MM.1S (cell line): ENCODE data around the gene ZFPM1.

Experiments
- DNase-seq: peaks from one replicate; pipeline ENCODE4 v3.0.0-alpha.2; 2015
- H2AFZ ChIP-seq: fragments of 300-600 bp; sonication (generic); 2 replicates; pipeline ENCODE4 v1.6.0; 2016; ENCODE audit warnings: antibody characterized with exemption, low read length
- H3F3A ChIP-seq: fragments of 300-600 bp; sonication (generic); 2 replicates; pipeline ENCODE4 v1.6.1; 2016; ENCODE audit warnings: mild to moderate bottlenecking, antibody characterized with exemption, low read length, moderate library complexity, mixed read lengths; ENCODE audit not compliant: insufficient read depth
- H3K27ac ChIP-seq: fragments of 300-600 bp; sonication (generic); 2 replicates; pipeline ENCODE4 v1.5.1; 2016; ENCODE audit warnings: mild to moderate bottlenecking, low read length
- H3K27me3 ChIP-seq: fragments of 300-600 bp; sonication (generic); replicated peaks from 2 replicates; pipeline ENCODE4 v1.6.0; 2016; ENCODE audit warnings: low read length; ENCODE audit not compliant: insufficient read depth
- H3K36me3 ChIP-seq: fragments of 300-600 bp; sonication (generic); replicated peaks from 2 replicates; pipeline ENCODE4 v1.6.1; 2016; ENCODE audit warnings: mild to moderate bottlenecking, low read length, mixed read lengths; ENCODE audit not compliant: insufficient read depth
- H3K4me1 ChIP-seq: fragments of 300-600 bp; sonication (generic); 2 replicates; pipeline ENCODE4 v1.6.1; 2016; ENCODE audit warnings: low read length, mixed read lengths
- H3K4me2 ChIP-seq: fragments of 300-600 bp; sonication (generic); 2 replicates; pipeline ENCODE4 v1.6.0; 2016; ENCODE audit warnings: low read depth, low read length
- H3K4me3 ChIP-seq: fragments of 300-600 bp; sonication (generic); 2 replicates; pipeline ENCODE4 v1.5.1; 2016; ENCODE audit warnings: low read length, mixed read lengths
- H3K79me2 ChIP-seq: fragments of 300-600 bp; sonication (generic); 2 replicates; pipeline ENCODE4 v1.6.1; 2016; ENCODE audit warnings: mixed run types, low read length, mixed read lengths
- H3K9ac ChIP-seq: fragments of 300-600 bp; sonication (generic); 2 replicates; pipeline ENCODE4 v1.6.1; 2016; ENCODE audit warnings: low read length, mixed read lengths
- H3K9me2 ChIP-seq: fragments of 300-600 bp; sonication (generic); replicated peaks from 2 replicates; pipeline ENCODE4 v1.6.1; 2016; ENCODE audit warnings: mild to moderate bottlenecking, low read length, mixed read lengths; ENCODE audit not compliant: insufficient read depth
- H3K9me3 ChIP-seq: fragments of 300-600 bp; sonication (generic); replicated peaks from 2 replicates; pipeline ENCODE4 v1.6.1; 2016; ENCODE audit warnings: mild to moderate bottlenecking, low read length, mixed read lengths; ENCODE audit not compliant: insufficient read depth
- H4K20me1 ChIP-seq: fragments of 300-600 bp; sonication (generic); 2 replicates; pipeline ENCODE4 v1.6.1; 2016; ENCODE audit warnings: mild to moderate bottlenecking, low read length, moderate library complexity, mixed read lengths; ENCODE audit not compliant: insufficient read depth
- EZH2 ChIP-seq: fragments of 300-600 bp; sonication (generic); optimal IDR thresholded peaks from 2 replicates; pipeline ENCODE3; 2017; ENCODE audit warnings: low read depth, mild to moderate bottlenecking, antibody characterized with exemption, low read length, mixed read lengths
- EZH2phosphoT487 ChIP-seq: fragments of 300-600 bp; sonication (generic); IDR thresholded peaks from 2 replicates; pipeline ENCODE4 v1.6.1; 2018; ENCODE audit warnings: antibody characterized with exemption, low read length
- TF ChIP-seq, protein P1 (sequence below): fragments of 300-600 bp; sonication (generic); IDR thresholded peaks from 2 replicates; pipeline ENCODE4 v1.5.1; 2016; ENCODE audit warnings: antibody characterized with exemption, low read length, mixed read lengths

The ZFPM1 gene

GRCh38 chr16:88507231-88507743 is 54.2 kb downstream of the ZFPM1 start:
- H4K20me1 ChIP-seq = no peaks in the 10 kb centered on the region
- H3K9me2 ChIP-seq = no peaks in the 10 kb centered on the region
- no peaks in the 10 kb centered on the region for H3F3A ChIP-seq
- H3K27ac ChIP-seq = no peak overlapping the region
- H3K4me1 ChIP-seq = no peaks in the 10 kb centered on the region
- H3K27me3 ChIP-seq = no peaks in the 10 kb centered on the region
- H3K4me3 ChIP-seq = no peak overlapping the region
- no peak for TF ChIP-seq EZH2phosphoT487
- TF ChIP-seq, protein P1, sequence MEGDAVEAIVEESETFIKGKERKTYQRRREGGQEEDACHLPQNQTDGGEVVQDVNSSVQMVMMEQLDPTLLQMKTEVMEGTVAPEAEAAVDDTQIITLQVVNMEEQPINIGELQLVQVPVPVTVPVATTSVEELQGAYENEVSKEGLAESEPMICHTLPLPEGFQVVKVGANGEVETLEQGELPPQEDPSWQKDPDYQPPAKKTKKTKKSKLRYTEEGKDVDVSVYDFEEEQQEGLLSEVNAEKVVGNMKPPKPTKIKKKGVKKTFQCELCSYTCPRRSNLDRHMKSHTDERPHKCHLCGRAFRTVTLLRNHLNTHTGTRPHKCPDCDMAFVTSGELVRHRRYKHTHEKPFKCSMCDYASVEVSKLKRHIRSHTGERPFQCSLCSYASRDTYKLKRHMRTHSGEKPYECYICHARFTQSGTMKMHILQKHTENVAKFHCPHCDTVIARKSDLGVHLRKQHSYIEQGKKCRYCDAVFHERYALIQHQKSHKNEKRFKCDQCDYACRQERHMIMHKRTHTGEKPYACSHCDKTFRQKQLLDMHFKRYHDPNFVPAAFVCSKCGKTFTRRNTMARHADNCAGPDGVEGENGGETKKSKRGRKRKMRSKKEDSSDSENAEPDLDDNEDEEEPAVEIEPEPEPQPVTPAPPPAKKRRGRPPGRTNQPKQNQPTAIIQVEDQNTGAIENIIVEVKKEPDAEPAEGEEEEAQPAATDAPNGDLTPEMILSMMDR = no peak
- no peak for TF ChIP-seq EZH2
- H3K79me2 ChIP-seq = no peaks in the 10 kb centered on the region
- H3K4me2 ChIP-seq = no peak overlapping the region
- H3K36me3 ChIP-seq = no peaks in the 10 kb centered on the region
- H3K9me3 ChIP-seq = no peaks in the 10 kb centered on the region
- no peak overlapping the region for H3K9ac ChIP-seq
- no peak overlapping the region for H2AFZ ChIP-seq
- no peak for DNase-seq

- no peaks in the 10 kb centered on the region for H4K20me1 ChIP-seq
- no peaks in the 10 kb centered on the region for H3K9me3 ChIP-seq
- TF ChIP-seq, protein P1 = no peak
- no peak for TF ChIP-seq EZH2phosphoT487
- TF ChIP-seq EZH2 = no peak
- no peaks in the 10 kb centered on the region for H3K9me2 ChIP-seq
- H3K27me3 ChIP-seq = no peaks in the 10 kb centered on the region
- DNase-seq = no peak
- no peaks in the 10 kb centered on the region for H3F3A ChIP-seq
- no peak overlapping the region for H2AFZ ChIP-seq
- no peak overlapping the region for H3K27ac ChIP-seq
- H3K36me3 ChIP-seq = no peaks in the 10 kb centered on the region
- H3K79me2 ChIP-seq = no peaks in the 10 kb centered on the region
- no peaks in the 10 kb centered on the region for H3K4me1 ChIP-seq
- no peak overlapping the region for H3K4me3 ChIP-seq
- H3K4me2 ChIP-seq = no peak overlapping the region
- no peak overlapping the region for H3K9ac ChIP-seq
These were observed 55.3 kb downstream of the ZFPM1 start for GRCh38 chr16:88508376-88508867.

GRCh38 chr16:88508868-88509748 is 56.0 kb downstream of the ZFPM1 start:
- Histone ChIP-seq H3K9me3 (no peaks in the 10 kb centered on the region), H3K27me3 (no peaks in the 10 kb centered on the region), H3K9me2 (no peaks in the 10 kb centered on the region), H3K4me2 (no peak overlapping the region), H3K79me2 (no peaks in the 10 kb centered on the region), H3F3A (no peaks in the 10 kb centered on the region), H3K4me3 (no peak overlapping the region), H4K20me1 (no peaks in the 10 kb centered on the region), H3K36me3 (no peaks in the 10 kb centered on the region), H3K27ac (no peak overlapping the region), H2AFZ (no peak overlapping the region), H3K4me1 (no peaks in the 10 kb centered on the region), H3K9ac (no peak overlapping the region)
- DNase-seq = no peak
- TF ChIP-seq EZH2phosphoT487 (no peak), EZH2 (no peak)
- TF ChIP-seq, protein P1 = no peak
